Posterior cingulate gyrus (tissue), 11 donors: ENCODE data around the gene KCND2.
"Not testable (repeated sequence)": the region's sequence is repeated elsewhere in the genome, so short reads cannot be mapped to it uniquely, and the experiment has no call there.

Experiments used
- DNase-seq, 10 donors: peaks; one replicate each; pipeline versions ENCODE4 v3.0.0 to v3.0.0-alpha.2; 2020 to 2021; ENCODE audit warnings: mixed read lengths in 3 of 10
- intact Hi-C: fragments of 100-400 bp; cut with DNase I; formaldehyde crosslinking; loops from one replicate; pipeline ENCODE4 v1.15.1; 2023

Gene KCND2

DNA sequence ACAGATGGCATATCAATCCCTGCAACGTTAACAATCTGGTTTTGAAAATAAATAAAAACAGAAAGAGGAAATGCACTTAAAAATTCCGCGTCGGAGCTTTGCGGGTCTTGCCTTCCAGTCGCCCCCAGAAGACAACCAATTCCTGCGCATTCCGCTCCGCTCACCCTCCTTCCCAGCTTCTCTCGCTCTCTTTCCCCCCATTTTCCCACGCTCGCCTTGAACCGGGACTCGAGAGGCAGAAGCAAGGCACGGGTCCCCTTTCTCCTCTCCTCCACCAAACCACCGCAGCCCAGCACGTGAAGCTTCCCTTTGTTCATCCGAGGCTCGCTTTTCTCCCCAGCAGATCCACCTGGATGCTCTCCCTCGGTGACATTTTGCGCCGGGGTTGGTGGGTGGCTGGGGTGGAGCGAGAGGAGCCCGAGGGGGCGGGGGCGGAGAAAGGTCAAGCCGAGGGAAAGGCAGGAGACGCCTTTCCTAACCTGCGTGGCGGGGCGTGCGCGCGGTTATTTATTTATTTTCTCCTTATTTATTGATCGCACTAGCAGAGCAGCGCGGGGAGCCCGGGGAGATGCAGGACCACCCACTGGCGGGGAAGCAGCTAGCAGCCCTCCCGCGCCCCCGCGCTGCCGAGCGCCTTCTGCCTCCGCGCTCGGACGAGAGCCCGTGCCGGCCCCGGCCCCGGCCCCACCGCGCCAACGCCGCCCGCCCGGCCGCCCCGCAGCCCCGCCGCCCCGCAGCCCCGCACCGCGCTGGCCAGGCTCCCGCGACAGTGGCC, at the start of gene KCND2:
TSS of gene KCND2 (plus strand) at position 475 of the 775 bp plus-strand sequence.
- peak in 8 of 10 donors; percentile 16 to 88 (median 34) for DNase-seq
- intact Hi-C loops, result loop anchor here (2.0 kb wide), 2 partner anchors 336 to 1002 kb away; no protein-coding TSS in a partner anchor

DNA sequence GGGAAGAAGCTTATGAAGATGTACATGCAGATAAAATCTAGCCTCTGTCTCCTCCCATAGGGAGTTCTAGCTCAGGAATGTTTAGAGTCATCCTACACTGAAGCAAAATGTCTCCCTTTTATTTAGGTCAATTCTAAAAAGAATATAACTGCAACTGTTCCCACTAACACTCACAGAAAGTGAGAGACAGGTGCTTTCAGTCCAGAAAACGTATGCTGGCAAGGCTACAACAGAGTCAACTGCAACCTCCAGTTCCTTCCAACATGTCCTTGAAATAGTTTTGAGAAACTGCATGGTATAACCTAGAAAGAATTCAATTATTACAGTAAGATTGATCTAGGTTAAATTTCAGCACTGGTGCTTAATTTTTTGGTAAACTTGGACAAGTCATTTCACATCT, 46.8 kb upstream of the KCND2 start:
- intact Hi-C loops, result no loop called here
- DNase-seq, result no peak

DNA sequence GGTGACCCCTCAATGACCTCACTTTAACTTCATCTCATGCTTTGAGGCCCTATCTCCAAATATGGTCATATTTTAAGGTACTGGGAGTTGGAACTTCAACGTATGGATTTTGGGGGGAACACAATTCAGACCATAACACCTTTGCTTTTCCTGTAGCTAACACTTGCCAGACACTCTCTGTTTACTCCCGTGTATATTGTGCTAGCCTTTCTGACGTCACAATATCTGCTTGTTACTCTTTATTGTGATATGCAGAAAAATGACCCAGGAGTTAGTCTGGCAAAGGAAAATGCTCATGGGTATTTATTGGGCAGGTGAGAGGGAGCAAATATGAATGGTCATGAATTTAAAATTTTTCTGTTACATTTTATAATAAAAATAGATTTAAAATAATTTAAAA, 45.7 kb upstream of the KCND2 start:
- intact Hi-C loops, result no loop called here
- DNase-seq, result no peak

DNA sequence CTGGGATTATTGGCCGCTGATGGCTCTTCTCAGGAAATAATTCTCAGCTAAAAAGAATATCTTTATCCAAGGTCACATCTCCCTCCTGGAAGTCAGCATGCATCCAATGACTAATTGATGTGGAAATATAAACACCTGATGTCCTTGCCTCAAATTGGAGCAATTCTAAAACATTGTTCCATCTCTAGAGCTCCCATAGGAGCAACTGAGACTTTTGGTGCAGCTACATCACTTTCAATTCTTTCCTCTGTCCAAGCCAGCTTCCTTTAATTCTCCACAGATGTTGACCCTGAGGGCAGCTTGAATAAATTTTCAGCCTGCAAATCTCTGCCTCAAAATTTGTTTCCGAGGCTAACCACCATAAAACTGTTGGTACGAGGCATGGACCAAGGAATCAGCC, 43.9 kb upstream of the KCND2 start:
- peak in 1 of 10 donors; percentile 44 for DNase-seq
- intact Hi-C loops, result no loop called here

DNA sequence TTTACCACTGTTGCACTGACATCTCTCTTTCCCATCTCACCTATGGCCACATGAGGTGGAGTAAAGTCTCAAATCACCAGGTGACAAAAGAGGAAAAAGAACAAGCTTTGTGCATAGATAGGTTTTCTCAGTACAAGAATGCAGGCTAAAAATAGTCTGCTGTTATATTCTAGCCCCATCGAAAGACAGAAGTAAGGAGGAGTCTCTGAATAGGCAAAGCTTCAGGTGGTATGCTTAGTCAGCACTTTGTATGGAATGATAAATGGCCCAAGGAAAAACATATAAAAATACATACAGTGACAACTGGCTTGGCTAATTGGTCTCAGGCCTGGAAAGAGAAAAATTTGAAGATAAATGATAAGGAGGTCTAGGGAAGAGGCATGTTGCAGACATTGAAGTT, 39.6 kb upstream of the KCND2 start:
- no peak for DNase-seq
- intact Hi-C loops, result no loop called here

DNA sequence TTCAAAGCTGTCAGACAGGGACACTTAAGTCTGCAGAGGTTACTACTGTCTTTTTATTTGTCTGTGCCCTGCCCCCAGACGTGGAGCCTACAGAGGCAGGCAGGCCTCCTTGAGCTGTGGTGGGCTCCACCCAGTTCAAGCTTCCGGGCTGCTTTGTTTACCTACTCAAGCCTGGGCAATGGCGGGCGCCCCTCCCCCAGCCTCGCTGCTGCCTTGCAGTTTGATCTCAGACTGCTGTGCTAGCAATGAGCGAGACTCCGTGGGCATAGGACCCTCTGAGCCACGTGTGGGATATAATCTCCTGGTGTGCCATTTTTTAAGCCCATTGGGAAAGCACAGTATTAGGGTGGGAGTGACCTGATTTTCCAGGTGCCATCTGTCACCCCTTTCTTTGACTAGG, 32.6 kb upstream of the KCND2 start:
- peak in 1 of 10 donors; percentile 69 for DNase-seq
- intact Hi-C loops, result not testable (repeated sequence)

DNA sequence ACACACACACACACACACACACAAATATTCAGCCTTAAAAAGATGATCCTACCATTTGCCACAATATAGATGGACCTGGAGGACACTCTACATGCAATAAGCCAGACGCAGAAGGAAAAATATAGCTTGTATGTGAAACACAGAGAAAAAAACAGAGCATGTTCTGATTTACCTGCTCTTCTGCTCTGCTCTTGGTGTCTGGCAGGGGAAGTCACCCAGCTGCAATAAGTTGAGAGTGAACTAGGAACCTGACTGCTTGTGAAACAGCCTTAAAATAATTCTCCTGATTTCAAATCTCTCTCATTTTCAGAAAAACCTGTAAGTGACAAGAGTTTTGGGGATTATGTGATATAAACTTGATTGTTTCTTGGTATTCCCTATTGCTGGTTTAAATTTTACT, 31.0 kb upstream of the KCND2 start:
- no peak for DNase-seq
- intact Hi-C loops, result no loop called here

DNA sequence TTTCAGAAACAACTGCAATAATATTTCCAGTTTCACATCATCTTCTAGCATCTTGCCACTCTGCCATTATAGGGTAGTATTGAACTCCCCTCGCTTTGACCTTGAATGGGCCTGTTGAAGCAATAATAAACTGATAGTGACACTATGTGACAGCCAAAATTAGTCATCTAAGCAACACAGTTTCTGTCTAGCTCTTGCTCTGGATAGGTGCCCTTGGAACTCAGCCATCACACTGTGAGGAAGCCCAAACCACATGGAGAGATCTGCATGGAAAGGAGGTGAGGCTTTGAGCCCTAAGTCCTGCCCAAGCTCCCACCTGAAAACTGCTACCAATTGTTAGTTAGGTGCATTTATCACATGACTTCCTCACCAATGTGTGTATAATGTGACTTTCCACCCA, 18.1 kb upstream of the KCND2 start:
- no peak for DNase-seq

DNA sequence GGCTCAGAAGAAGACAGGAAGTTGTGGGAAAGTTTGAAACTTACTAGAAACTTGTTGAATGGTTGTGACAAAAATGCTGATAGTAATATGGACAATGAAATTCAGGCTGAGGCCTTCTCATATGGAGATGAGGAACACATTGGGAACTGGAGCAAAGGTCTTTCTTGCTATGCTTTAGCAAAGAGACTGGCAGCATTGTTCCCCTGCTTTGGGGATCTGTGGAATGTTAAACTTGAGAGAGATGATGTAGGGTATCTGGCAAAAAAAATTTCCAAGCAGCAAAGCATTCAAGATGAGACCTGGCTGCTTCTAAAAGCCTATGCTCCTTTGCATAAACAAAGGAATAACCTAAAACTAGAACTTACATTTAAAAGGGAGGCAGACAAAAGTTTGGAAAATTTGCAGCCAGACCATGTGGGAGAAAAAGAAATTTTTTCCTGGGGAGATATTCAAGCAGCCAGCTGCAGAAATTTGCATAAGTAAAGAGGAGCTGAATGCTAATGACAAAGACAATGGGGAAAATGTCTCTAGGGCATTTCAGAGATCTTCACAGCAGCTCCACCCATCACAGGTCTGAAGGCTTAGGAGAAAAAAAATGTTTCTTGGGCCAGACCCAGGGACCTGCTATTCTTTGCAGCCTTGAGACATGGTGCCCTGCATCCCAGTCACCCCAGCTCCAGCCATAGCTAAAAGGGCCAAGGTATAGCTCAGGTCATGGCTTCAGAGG, 16.5 kb upstream of the KCND2 start:
- intact Hi-C loops, result no loop called here

More for the DNA sequence above, 18.1 kb upstream of the KCND2 start:
- intact Hi-C loops, result no loop called here

DNA sequence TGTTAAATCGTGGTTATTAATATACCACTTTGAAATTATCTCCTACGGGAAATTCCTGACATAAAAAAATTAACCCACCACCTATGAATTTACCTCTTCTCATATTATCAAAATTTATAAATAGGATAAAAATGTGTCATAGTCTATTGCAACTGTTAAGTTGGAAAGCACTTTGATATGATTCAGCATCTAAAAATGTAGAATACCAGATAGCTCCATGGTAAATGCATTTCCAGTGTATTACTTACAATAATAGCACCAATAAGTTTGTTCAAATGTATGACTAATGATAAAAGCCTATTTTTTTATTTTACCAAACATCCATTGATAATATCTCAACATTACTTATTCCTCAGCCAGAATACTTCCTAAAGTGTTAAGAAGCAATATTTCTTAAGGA, 13.6 kb upstream of the KCND2 start:
- intact Hi-C loops, result no loop called here
- DNase-seq, result no peak

More for the DNA sequence above, 16.5 kb upstream of the KCND2 start:
- no peak for DNase-seq

DNA sequence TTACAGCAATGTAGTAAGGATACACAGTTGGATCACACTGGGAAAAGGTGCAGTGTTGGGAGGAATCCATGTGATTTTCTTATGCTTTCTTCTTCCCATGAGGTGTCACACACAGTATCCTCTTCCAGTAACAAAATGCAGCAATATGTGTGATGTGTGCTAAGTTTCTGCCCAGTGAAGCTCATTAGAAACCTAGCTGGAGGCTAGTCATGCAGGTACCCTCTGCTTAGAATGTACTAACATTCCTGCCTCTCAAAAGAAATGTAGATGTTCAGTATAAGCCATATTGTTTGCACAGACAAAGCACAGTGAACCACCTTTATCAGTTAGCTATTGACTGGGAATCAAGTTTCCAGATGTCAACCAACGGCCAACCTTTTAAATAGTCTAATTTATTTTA, 12.9 kb upstream of the KCND2 start:
- no peak for DNase-seq
- intact Hi-C loops, result no loop called here

DNA sequence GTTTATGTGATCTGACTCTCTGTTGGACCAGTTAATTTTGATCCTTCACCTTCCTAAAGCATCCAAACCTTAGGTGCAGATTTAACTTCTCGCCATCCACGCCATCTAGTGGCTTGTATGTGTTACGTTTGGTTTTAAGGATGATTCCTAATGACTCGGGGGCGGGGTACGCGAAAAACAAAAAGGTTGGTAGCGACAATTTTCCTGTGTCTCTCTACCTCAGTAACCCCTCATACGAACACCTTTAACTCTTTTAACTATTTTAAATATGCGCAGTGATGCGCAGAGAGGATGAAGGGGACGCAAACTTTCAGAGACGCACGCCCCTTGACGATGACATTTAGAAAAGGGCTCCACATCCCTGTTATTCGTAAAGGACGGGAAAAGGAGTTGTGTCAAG, 714 bp upstream of the KCND2 start:
- intact Hi-C loops, result loop anchor here (2.0 kb wide), 2 partner anchors 335 to 1001 kb away; no protein-coding TSS in a partner anchor
- peak in 1 of 10 donors; percentile 29 for DNase-seq

DNA sequence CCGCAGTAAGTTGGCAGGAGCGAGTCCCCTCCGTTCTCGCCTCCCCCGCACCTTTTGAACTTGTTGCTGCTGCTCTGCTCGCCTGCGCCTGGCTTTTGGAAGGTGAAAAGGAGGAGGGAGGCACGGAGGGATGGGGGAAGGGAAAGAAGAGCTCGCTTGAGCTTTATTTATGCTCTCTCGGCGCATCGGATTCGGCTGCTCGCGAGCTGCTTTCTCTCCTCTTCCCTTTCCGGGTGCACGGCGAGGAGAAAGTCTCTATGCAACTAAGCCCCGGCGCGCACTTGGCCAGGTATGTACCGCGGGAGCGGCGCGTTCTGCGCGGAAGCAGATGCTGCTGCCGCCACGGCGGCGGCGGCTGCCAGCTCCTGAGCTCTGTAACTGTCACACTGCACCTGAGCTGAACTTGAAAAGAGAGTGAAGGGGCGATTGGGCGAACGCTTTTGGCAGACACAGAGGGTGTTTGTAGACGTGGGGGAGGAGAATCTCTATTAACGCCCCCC, 551 bp downstream of the KCND2 start:
- intact Hi-C loops, result loop anchor here (2.0 kb wide), 2 partner anchors 337 to 1003 kb away; no protein-coding TSS in a partner anchor
- peak; percentile 19 to 93 (median 62) for DNase-seq

DNA sequence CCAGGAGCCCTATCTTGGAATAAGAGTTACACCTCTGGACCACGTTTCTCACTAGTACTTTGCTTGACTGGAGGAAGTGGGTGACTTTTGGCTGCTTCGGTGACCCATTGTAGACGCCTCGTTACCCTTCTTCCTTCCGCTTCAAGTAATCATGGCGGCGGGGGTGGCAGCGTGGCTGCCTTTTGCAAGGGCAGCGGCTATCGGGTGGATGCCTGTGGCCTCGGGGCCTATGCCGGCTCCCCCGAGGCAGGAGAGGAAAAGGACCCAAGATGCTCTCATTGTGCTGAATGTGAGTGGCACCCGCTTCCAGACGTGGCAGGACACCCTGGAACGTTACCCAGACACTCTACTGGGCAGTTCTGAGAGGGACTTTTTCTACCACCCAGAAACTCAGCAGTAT, 1.5 kb downstream of the KCND2 start:
- intact Hi-C loops, result no loop called here

DNA sequence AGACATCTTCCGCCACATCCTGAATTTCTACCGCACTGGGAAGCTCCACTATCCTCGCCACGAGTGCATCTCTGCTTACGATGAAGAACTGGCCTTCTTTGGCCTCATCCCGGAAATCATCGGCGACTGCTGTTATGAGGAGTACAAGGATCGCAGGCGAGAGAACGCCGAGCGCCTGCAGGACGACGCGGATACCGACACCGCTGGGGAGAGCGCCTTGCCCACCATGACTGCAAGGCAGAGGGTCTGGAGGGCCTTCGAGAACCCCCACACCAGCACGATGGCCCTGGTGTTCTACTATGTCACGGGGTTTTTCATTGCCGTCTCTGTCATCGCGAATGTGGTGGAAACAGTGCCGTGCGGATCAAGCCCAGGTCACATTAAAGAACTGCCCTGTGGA, 1.9 kb downstream of the KCND2 start:
- intact Hi-C loops, result no loop called here
- peak in 1 of 10 donors; percentile 32 for DNase-seq

More for the DNA sequence above, 1.5 kb downstream of the KCND2 start:
- DNase-seq, result peak in 2 of 10 donors; percentile 43 to 62

DNA sequence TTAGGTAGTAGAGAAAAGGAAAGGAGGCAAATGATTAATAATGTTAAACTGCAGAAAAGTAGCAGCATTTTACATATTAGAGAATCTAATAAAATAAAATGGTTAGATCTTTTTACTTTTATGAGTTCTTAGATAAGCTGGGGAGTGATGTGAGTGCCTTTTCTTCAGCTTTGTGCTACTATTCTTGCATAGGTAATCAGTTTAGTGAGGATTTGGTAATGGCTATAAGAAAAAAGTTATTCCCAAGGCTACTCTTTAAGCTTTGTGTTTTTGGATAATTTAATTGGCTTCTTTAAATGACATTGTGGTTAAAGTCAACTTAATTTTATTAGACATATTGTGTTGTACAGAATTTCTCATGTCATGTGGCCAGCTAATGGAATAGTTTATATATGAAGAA, 3.7 kb downstream of the KCND2 start:
- no peak for DNase-seq
- intact Hi-C loops, result no loop called here

DNA sequence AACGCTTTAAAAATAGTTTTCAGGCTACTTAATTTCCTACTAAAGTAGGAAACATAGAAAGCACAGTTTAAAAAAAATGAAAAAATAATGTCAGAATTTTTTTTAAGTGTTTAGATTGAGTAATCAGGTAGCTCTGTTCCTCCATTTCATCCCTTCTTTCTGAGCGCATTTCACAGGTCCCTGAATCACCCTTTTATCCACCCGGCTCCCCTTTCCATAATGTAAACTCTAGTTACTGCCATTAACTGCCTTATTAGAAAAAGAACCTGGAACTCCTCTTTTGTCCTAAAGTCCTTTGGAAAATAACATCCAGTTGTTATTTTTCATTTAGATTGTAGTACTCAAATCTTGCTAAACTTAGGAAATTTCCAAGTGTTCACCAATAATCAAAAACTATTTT, 5.8 kb downstream of the KCND2 start:
- intact Hi-C loops, result no loop called here
- no peak for DNase-seq

DNA sequence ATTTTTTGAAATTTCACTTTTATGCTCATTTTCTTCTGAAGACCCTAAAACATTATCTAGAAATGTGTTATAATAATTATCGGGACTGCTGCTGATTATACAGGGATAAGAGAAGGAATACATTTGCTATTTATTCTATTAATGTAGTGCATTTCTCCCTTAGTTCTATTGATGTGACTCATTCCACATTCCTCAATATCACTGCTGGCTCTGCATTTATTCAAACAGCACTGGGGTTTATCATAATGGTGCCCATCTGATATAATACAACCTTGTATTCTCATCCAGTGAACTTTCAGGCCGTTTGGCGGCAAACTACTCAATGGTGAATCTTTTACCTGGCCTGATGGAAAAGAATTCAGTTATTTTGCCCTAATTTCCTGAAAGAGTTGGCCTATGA, 7.8 kb downstream of the KCND2 start:
- intact Hi-C loops, result no loop called here

DNA sequence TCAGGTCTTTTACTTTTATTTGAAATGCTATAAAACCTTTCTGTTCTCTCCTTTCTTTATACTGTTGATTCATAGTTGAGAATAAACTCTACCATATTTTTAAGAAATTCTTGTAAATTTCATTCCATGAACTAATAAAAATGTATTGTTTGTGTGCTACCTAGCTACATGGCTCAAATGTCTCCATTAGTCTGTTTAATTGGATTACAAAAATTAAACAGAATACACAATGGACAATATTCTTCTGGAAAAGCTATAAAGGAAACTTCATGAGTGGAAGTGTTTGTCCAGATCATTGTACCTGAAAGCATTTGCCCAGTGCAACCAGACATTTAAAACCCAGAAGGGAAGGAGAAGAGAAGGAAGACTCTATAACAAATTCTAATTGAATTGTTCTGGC, 20.1 kb downstream of the KCND2 start:
- intact Hi-C loops, result no loop called here
- DNase-seq, result no peak

More for the DNA sequence above, 7.8 kb downstream of the KCND2 start:
- DNase-seq, result no peak

DNA sequence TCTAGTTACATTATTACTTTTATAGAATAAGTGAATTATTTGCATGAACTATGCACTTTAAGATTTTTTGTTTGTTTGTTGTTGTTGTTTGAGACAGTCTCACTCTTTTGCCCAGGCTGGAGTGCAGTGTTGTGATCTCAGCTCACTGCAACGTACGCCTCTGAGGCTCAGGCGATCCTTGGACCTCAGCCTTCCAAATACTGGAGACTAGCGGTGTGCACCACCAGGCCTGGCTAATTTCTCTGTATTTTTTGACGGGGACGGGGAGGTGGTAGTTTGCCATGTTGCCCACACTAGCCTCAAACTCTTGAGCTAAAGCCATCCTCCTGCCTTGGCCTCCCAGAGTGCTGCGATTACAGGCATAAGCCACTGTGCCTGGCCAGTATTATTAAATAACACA, 29.2 kb downstream of the KCND2 start:
- peak in 2 of 10 donors; percentile 59 to 68 for DNase-seq
- intact Hi-C loops, result no loop called here

DNA sequence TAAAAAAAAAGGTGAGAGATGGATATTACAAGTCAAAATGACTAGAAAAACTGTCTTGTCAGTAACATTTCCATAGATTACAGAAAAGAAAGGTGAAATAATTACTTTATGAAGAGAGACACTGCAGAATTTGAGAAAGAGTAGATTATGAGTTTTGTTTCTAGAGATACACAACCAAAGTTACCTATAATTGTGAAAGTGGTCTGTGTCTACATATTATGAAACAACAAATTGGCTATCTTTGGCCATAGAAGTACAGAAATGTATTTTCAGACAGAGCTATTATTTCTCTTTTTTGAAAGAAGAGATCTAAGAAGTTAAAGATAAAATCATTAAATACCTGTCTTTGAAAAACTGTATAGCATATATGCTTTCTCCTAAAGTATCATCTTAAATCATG, 30.1 kb downstream of the KCND2 start:
- intact Hi-C loops, result no loop called here
- no peak for DNase-seq
